Measurements from ENCODE around the gene VPS35L. TPM values are rescaled to one million over a fixed set of nuclear protein-coding genes. Genes with fewer than 3 reads are reported as not detected.

VPS35L gene
- total and polyA plus RNA-seq, 8 donors = 15.2 to 205 (median 29.7) TPM

GRCh38 chr16:19574615-19575014, 19.1 kb downstream of the VPS35L start:
- H3K9me3 ChIP-seq = no peaks in the 10 kb centered on the region
- peaks cover 50 to 100% (median 99%) of the 10 kb centered on the region in 4 donors for H3K36me3 ChIP-seq
- 60 to 87% (median 66%) methylated on average over 2 of the region's 2 CpGs for WGBS, 5 donors
- no peak overlapping the region for H3K4me3 ChIP-seq
- no peak for DNase-seq
- H3K27me3 ChIP-seq = no peaks in the 10 kb centered on the region
- no peaks in the 10 kb centered on the region for H3K4me1 ChIP-seq
- H3K27ac ChIP-seq = no peak overlapping the region
- no peak for TF ChIP-seq CTCF (IDR thresholded peaks at IDR 0.05)
- TF ChIP-seq EP300 (IDR thresholded peaks at IDR 0.05) = no peak
- no peak for TF ChIP-seq POLR2A (IDR thresholded peaks at IDR 0.05)
- no peak for TF ChIP-seq POLR2AphosphoS5 (IDR thresholded peaks at IDR 0.05)
- intact Hi-C loops (cut with DNase I; ENCODE audit: low total_unique reads) = no loop called here

- DNase-seq = peak in 1 of 2 donors; percentile 48
- TF ChIP-seq POLR2A (IDR thresholded peaks at IDR 0.05) (no peak), EP300 (IDR thresholded peaks at IDR 0.05) (no peak), CTCF (IDR thresholded peaks at IDR 0.05) (no peak), POLR2AphosphoS5 (IDR thresholded peaks at IDR 0.05) (no peak)
- Histone ChIP-seq H3K4me3 (no peak overlapping the region), H3K36me3 (peaks cover 45 to 100% (median 99%) of the 10 kb centered on the region in 4 donors), H3K27ac (peak overlapping the region in 2 of 5 donors; percentile 2 to 8), H3K27me3 (no peaks in the 10 kb centered on the region), H3K9me3 (no peaks in the 10 kb centered on the region), H3K4me1 (no peaks in the 10 kb centered on the region)
- intact Hi-C loops (cut with DNase I; ENCODE audit: low total_unique reads) = no loop called here
- 71 to 89% (median 82%) methylated on average over 9 to 10 of the region's 10 CpGs for WGBS, 5 donors
Observed at GRCh38 chr16:19578378-19578971, 23.0 kb downstream of the VPS35L start.

GRCh38 chr16:19582050-19582831, 26.7 kb downstream of the VPS35L start:
- Histone ChIP-seq H3K27me3 (no peaks in the 10 kb centered on the region), H3K27ac (no peak overlapping the region), H3K4me1 (no peaks in the 10 kb centered on the region), H3K9me3 (no peaks in the 10 kb centered on the region), H3K36me3 (peaks cover 27 to 97% (median 90%) of the 10 kb centered on the region in 4 donors), H3K4me3 (no peak overlapping the region)
- WGBS, 5 donors = 38 to 58% (median 47%) methylated on average over 10 of the region's 10 CpGs
- no peak for DNase-seq
- TF ChIP-seq POLR2A (IDR thresholded peaks at IDR 0.05) (no peak), EP300 (IDR thresholded peaks at IDR 0.05) (no peak), CTCF (IDR thresholded peaks at IDR 0.05) (no peak), POLR2AphosphoS5 (IDR thresholded peaks at IDR 0.05) (no peak)
- intact Hi-C loops (cut with DNase I; ENCODE audit: low total_unique reads) = no loop called here

- TF ChIP-seq POLR2A (IDR thresholded peaks at IDR 0.05) = no peak
- TF ChIP-seq EP300 (IDR thresholded peaks at IDR 0.05) = no peak
- TF ChIP-seq POLR2AphosphoS5 (IDR thresholded peaks at IDR 0.05) = no peak
- TF ChIP-seq CTCF (IDR thresholded peaks at IDR 0.05) = peak in 5 of 7 experiments; percentile 73 to 81 (median 78)
- no peak overlapping the region for H3K4me3 ChIP-seq
- WGBS, 5 donors = 49 to 53% (median 52%) methylated on average over 5 of the region's 5 CpGs
- intact Hi-C loops (cut with DNase I; ENCODE audit: low total_unique reads) = no loop called here
- H3K27me3 ChIP-seq = no peaks in the 10 kb centered on the region
- no peaks in the 10 kb centered on the region for H3K9me3 ChIP-seq
- H3K4me1 ChIP-seq = no peaks in the 10 kb centered on the region
- H3K27ac ChIP-seq = no peak overlapping the region
- peak; percentile 30 to 80 for DNase-seq
- H3K36me3 ChIP-seq = peaks cover 22 to 89% (median 80%) of the 10 kb centered on the region in 4 donors
Observed at GRCh38 chr16:19583665-19584300, 28.3 kb downstream of the VPS35L start.

Measured in stomach (tissue), 9 donors.